IMR-90 (cell line): ENCODE measurements around the gene C17orf107.

Source experiments
- BHLHE40 ChIP-seq: fragments of 150-350 bp; IDR thresholded peaks from 2 replicates; pipeline ENCODE4 v1.6.1; 2016; ENCODE audit warnings: mild to moderate bottlenecking, low read depth, low read length
- CEBPB ChIP-seq: IDR thresholded peaks from 2 replicates; pipeline ENCODE4 v1.6.1; 2012; ENCODE audit warnings: low read depth, low read length, improper control_type of control experiment
- CTCF ChIP-seq: conservative IDR thresholded peaks from 2 replicates; pipeline ENCODE4 v1.5.1; 2012; ENCODE audit warnings: mild to moderate bottlenecking, low read depth, low read length, improper control_type of control experiment
- ELK1 ChIP-seq: fragments of 150-350 bp; IDR thresholded peaks from 2 replicates; pipeline ENCODE4 v1.6.1; 2016; ENCODE audit warnings: low read depth, mild to moderate bottlenecking, low read length, moderate library complexity, borderline replicate concordance
- FOS ChIP-seq: fragments of 150-350 bp; IDR thresholded peaks from 2 replicates; pipeline ENCODE4 v1.6.1; 2016; ENCODE audit warnings: low read depth, low read length
- MAFK ChIP-seq: IDR thresholded peaks from 2 replicates; pipeline ENCODE4 v1.6.1; 2012; ENCODE audit warnings: low read depth, low read length, improper control_type of control experiment
- MAZ ChIP-seq: IDR thresholded peaks from 2 replicates; pipeline ENCODE4 v1.6.1; 2012; ENCODE audit warnings: low read depth, mild to moderate bottlenecking, low read length, improper control_type of control experiment, moderate library complexity, borderline replicate concordance
- NFE2L2 ChIP-seq: fragments of 150-350 bp; IDR thresholded peaks from 2 replicates; pipeline ENCODE4 v1.6.1; 2016; ENCODE audit warnings: low read depth, mild to moderate bottlenecking, low read length
- POLR2A ChIP-seq: IDR thresholded peaks from 2 replicates; pipeline ENCODE4 v1.6.1; 2012; ENCODE audit warnings: mild to moderate bottlenecking, low read depth, low read length
- RFX5 ChIP-seq: IDR thresholded peaks from 2 replicates; pipeline ENCODE4 v1.8.0; 2012; ENCODE audit warnings: low read depth, mild to moderate bottlenecking, low read length, moderate library complexity
- SMC3 ChIP-seq: fragments of 150-350 bp; IDR thresholded peaks from 2 replicates; pipeline ENCODE4 v1.6.1; 2016; ENCODE audit warnings: low read depth, mild to moderate bottlenecking, antibody characterized with exemption, low read length, moderate library complexity

- TF ChIP-seq NFE2L2: no peak
- no peak for TF ChIP-seq SMC3
- TF ChIP-seq POLR2A: no peak
- no peak for TF ChIP-seq CTCF
- TF ChIP-seq ELK1: no peak
- no peak for TF ChIP-seq FOS
- TF ChIP-seq CEBPB: no peak
- TF ChIP-seq MAZ: no peak
- TF ChIP-seq RFX5: no peak
- TF ChIP-seq BHLHE40: no peak
- no peak for TF ChIP-seq MAFK
Measured at GRCh38 chr17:4951486-4951885, 52.1 kb downstream of the C17orf107 start.
